GM12878 (cell line): ENCODE results near the gene SLC12A3. TPM values are rescaled to one million over a fixed set of nuclear protein-coding genes. Genes with fewer than 3 reads are reported as not detected.

Experiments used
- ATAC-seq: fragments of 200-7000 bp; cut with Tn5 transposase; 3 replicates; pipeline ENCODE4 v1.9.1; 2020; ENCODE audit warnings: mild to moderate bottlenecking, moderate library complexity
- BruUV-seq: library from RNA; stranded (reverse); fragments of 400-500 nt; replicated peaks from 2 replicates; lab custom pipeline; 2021; lab: Mats Ljungman, UMichigan
- CTCF ChIA-PET: fragments of 300-600 bp; sonication (Branson Sonifier 250); formaldehyde crosslinking; extraction: SDS; loops from one replicate; lab custom pipeline; 2021; ENCODE audit warnings: inconsistent platforms; lab: Yijun Ruan, JAX
- POLR2A ChIA-PET: fragments of 350-600 bp; formaldehyde crosslinking; extraction: SDS; loops from one replicate; lab custom pipeline; 2021; ENCODE audit warnings: inconsistent platforms; lab: Charles Lee
- RAD21 ChIA-PET: fragments of 300-600 bp; sonication (Branson Sonifier 250); formaldehyde crosslinking; loops from one replicate; lab custom pipeline; 2023; ENCODE audit warnings: antibody characterized with exemption; ENCODE audit not compliant: unreplicated experiment; lab: Charles Lee
- SMC1A ChIA-PET: fragments of 300-600 bp; sonication (Branson Sonifier 250); formaldehyde crosslinking; loops from one replicate; lab custom pipeline; 2023; ENCODE audit not compliant: unreplicated experiment, uncharacterized antibody; lab: Charles Lee
- DNase-seq: peaks from one replicate; pipeline ENCODE4 v3.0.0-alpha.2; 2011; ENCODE audit warnings: low read depth, low spot score
- FAIRE-seq: peaks from 3 replicates; lab custom pipeline; 2011; peaks lifted over from hg19 to GRCh38; lab: Jason Lieb, UNC
- H2AFZ ChIP-seq: 2 replicates; pipeline ENCODE4 v1.6.0; 2011; ENCODE audit warnings: low read depth, low read length, control low read depth; ENCODE audit not compliant: control insufficient read depth
- H3K27ac ChIP-seq: 2 replicates; pipeline ENCODE4 v1.5.1; 2011; ENCODE audit warnings: control low read depth; ENCODE audit not compliant: control insufficient read depth, insufficient read depth
- H3K27me3 ChIP-seq, 2 experiments: replicated peaks in 1 of 2; 2 replicates each; pipeline versions ENCODE4 v1.6.0 to v1.6.1; 2011; ENCODE audit warnings: low read length in 1 of 2; ENCODE audit not compliant: control insufficient read depth in 2 of 2, insufficient read depth in 2 of 2
- H3K36me3 ChIP-seq, 2 experiments: 2 replicates each; pipeline ENCODE4 v1.5.1; 2011; ENCODE audit warnings: low read length in 1 of 2; ENCODE audit not compliant: control insufficient read depth in 2 of 2, insufficient read depth in 2 of 2
- H3K4me1 ChIP-seq: 2 replicates; pipeline ENCODE4 v1.6.1; 2011; ENCODE audit warnings: mild to moderate bottlenecking, low read length, moderate library complexity, mixed read lengths; ENCODE audit not compliant: control insufficient read depth, insufficient read depth
- H3K4me2 ChIP-seq: 2 replicates; pipeline ENCODE4 v1.6.0; 2011; ENCODE audit warnings: control low read depth; ENCODE audit not compliant: control insufficient read depth, insufficient read depth
- H3K4me3 ChIP-seq: fragments of 200-600 bp; sonication (generic); 2 replicates; pipeline ENCODE4 v1.5.1; 2016
- H3K79me2 ChIP-seq: 2 replicates; pipeline ENCODE4 v1.6.0; 2011; ENCODE audit warnings: low read length; ENCODE audit not compliant: control insufficient read depth, insufficient read depth
- H3K9ac ChIP-seq: 2 replicates; pipeline ENCODE4 v1.8.0; 2011; ENCODE audit warnings: low read length, control low read depth, mixed read lengths; ENCODE audit not compliant: control insufficient read depth, insufficient read depth
- H3K9me3 ChIP-seq: replicated peaks from 3 replicates; pipeline ENCODE4 v1.5.1; 2011; ENCODE audit warnings: mild to moderate bottlenecking, low read length; ENCODE audit not compliant: control insufficient read depth, insufficient read depth
- H4K20me1 ChIP-seq: 2 replicates; pipeline ENCODE4 v1.6.0; 2011; ENCODE audit not compliant: control insufficient read depth, insufficient read depth
- CREB1 ChIP-seq: IDR thresholded peaks from 2 replicates; pipeline ENCODE4 v1.6.1; 2012; ENCODE audit warnings: low read depth, mild to moderate bottlenecking, inconsistent platforms
- GABPA ChIP-seq: IDR thresholded peaks from 2 replicates; pipeline ENCODE4 v1.6.1; 2014; ENCODE audit warnings: antibody characterized with exemption, low read depth, mild to moderate bottlenecking, inconsistent platforms
- GATAD2B ChIP-seq: fragments of 450-650 bp; conservative IDR thresholded peaks from 2 replicates; pipeline ENCODE4 v1.6.1; 2017; ENCODE audit warnings: low read depth, mild to moderate bottlenecking, moderate library complexity
- IKZF2 ChIP-seq, 2 experiments: fragments of 450-650 bp; IDR thresholded peaks; 2 replicates each; pipeline ENCODE4 v1.6.1; 2017; ENCODE audit warnings: mild to moderate bottlenecking in 2 of 2, moderate library complexity in 2 of 2
- MEF2B ChIP-seq: fragments of 450-650 bp; IDR thresholded peaks from 2 replicates; pipeline ENCODE4 v1.6.1; 2018; ENCODE audit warnings: mild to moderate bottlenecking, moderate library complexity; ENCODE audit not compliant: partially characterized antibody, poor library complexity, severe bottlenecking
- NFXL1 ChIP-seq: fragments of 450-650 bp; IDR thresholded peaks from 2 replicates; pipeline ENCODE4 v1.6.1; 2017; ENCODE audit warnings: antibody characterized with exemption, mild to moderate bottlenecking, borderline replicate concordance
- PBX3 ChIP-seq: IDR thresholded peaks from 2 replicates; pipeline ENCODE4 v1.6.1; 2011; ENCODE audit warnings: mild to moderate bottlenecking, low read depth, low read length, moderate library complexity; ENCODE audit not compliant: insufficient replicate concordance
- POLR2A ChIP-seq: IDR thresholded peaks from 2 replicates; pipeline ENCODE4 v1.6.1; 2011; ENCODE audit warnings: low read depth, mild to moderate bottlenecking, low read length
- TCF7 ChIP-seq: IDR thresholded peaks from 2 replicates; pipeline ENCODE4 v1.6.1; 2014; ENCODE audit warnings: antibody characterized with exemption, borderline replicate concordance
- ZNF384 ChIP-seq: IDR thresholded peaks from 2 replicates; pipeline ENCODE4 v1.6.1; 2012; ENCODE audit warnings: low read depth, mild to moderate bottlenecking, low read length, improper control_type of control experiment, borderline replicate concordance
- ZNF687 ChIP-seq: fragments of 450-650 bp; IDR thresholded peaks from 2 replicates; pipeline ENCODE4 v1.6.1; 2017; ENCODE audit warnings: mild to moderate bottlenecking, moderate library complexity
- WGBS: methylation state at CpG from one replicate; pipeline ENCODE4 v1.1.6; 2016; ENCODE audit warnings: low lambda C conversion rate; ENCODE audit not compliant: insufficient replicate concordance, insufficient coverage; ENCODE audit errors: missing lambda C conversion rate; 5-methylcytosine and 5-hydroxymethylcytosine counted together
- in situ Hi-C: fragments of 300-500 bp; cut with MboI; formaldehyde crosslinking; loops from 9 replicates; pipeline ENCODE4 v1.14.3; 2018; ENCODE audit warnings: mixed read lengths
- intact Hi-C: fragments of 100-400 bp; cut with micrococcal nuclease; formaldehyde crosslinking; loops from one replicate; pipeline ENCODE4 v1.14.2; 2022; ENCODE audit not compliant: unreplicated experiment
- polyA plus RNA-seq, 11 experiments: library from polyadenylated mRNA; depleted of rRNA in 4 of 11; unstranded in 6 of 11; stranded (reverse) in 5 of 11; fragments of >200 nt; fragmentation: Nextera tagmentation in 4 of 11; fragmentation: Illumina TruSeq in 1 of 11; extraction: Ambion mirVana in 4 of 11; extraction: Trizol in 1 of 11; gene quantifications; 1 replicate in 1 of 11; 2 replicates in 10 of 11; pipeline versions ENCODE4 v1.2.1 to v1.2.3, GENCODE V29; 2011 to 2016; ENCODE audit warnings: inconsistent platforms in 2 of 11, missing spikeins in 2 of 11, low read depth in 1 of 11
- total RNA-seq, 4 experiments: library from RNA; depleted of rRNA in 3 of 4; stranded (reverse); fragments of >200 nt in 3 of 4; fragmentation: Illumina TruSeq in 1 of 4; extraction: Trizol in 1 of 4; gene quantifications; 2 replicates each; pipeline versions ENCODE4 v1.2.1 to v1.2.3, GENCODE V29; 2013 to 2021
- TF ChIP-seq, protein P1 (sequence below): fragments of 450-650 bp; IDR thresholded peaks from 2 replicates; pipeline ENCODE4 v1.6.1; 2017; ENCODE audit warnings: low read depth, mild to moderate bottlenecking, moderate library complexity
- TF ChIP-seq, protein P2 (sequence below), 3 experiments: IDR thresholded peaks in 2 of 3; conservative IDR thresholded peaks in 1 of 3; 2 replicates each; pipeline ENCODE4 v1.5.1; 2011; ENCODE audit warnings: low read depth in 3 of 3, low read length in 3 of 3, mild to moderate bottlenecking in 3 of 3, control low read depth in 2 of 3, moderate library complexity in 2 of 3, inconsistent platforms in 1 of 3, mixed read lengths in 1 of 3; ENCODE audit not compliant: control insufficient read depth in 2 of 3, insufficient read depth in 1 of 3; ENCODE audit errors: extremely low read depth in 1 of 3

The SLC12A3 gene
- total and polyA plus RNA-seq, 10 of the 15 experiments (the other 5 are each of a cell fraction or from before 2014, with no cell fraction given) = 0.05 to 6.3 (median 3.1) TPM

DNA sequence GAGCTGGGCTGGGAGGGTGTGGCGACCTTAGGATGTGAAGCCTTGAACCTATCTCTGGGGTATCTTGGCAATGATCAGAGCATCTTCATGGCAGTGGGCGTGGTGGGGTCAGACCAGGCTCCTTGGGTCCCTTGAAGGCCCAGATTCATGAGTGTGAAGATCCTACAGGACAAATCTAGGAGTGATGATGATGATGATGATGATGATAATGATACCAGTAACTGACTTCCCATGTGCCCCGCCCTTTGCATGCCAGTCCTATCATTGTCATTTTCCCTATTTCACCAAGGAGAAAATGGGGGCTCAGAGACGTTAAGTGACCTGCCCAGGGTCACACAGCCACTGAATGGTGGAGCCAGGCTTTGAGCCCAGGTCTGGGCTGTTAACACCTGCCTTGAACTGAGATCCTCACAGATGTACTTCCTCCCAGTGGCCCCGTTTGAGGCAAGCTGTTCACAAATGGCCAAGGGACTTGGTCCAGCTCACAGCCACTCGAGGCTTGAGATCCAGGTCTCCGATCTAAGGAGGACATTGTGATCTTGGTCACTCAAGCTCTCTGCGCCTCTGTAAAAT, 13.4 kb downstream of the SLC12A3 start (continued):
- TF ChIP-seq, protein P1, sequence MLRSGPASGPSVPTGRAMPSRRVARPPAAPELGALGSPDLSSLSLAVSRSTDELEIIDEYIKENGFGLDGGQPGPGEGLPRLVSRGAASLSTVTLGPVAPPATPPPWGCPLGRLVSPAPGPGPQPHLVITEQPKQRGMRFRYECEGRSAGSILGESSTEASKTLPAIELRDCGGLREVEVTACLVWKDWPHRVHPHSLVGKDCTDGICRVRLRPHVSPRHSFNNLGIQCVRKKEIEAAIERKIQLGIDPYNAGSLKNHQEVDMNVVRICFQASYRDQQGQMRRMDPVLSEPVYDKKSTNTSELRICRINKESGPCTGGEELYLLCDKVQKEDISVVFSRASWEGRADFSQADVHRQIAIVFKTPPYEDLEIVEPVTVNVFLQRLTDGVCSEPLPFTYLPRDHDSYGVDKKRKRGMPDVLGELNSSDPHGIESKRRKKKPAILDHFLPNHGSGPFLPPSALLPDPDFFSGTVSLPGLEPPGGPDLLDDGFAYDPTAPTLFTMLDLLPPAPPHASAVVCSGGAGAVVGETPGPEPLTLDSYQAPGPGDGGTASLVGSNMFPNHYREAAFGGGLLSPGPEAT = no peak
- TF ChIP-seq POLR2A (no peak), GABPA (no peak), MEF2B (no peak), ZNF687 (no peak), ZNF384 (no peak), IKZF2 (IDR thresholded peaks at IDR 0.05) (no peak)

GRCh38 chr16:56879276-56879675, 14.3 kb downstream of the SLC12A3 start:
- RAD21 ChIA-PET = no interaction called here
- POLR2A ChIA-PET = no interaction called here
- H3K9ac ChIP-seq = no peak overlapping the region
- H3K27ac ChIP-seq = no peak overlapping the region
- H3K4me2 ChIP-seq = no peak overlapping the region
- H3K4me3 ChIP-seq = no peak overlapping the region
- H3K36me3 ChIP-seq = no peaks in the 10 kb centered on the region
- DNase-seq = no peak
- peaks cover 4% of the 10 kb centered on the region for H3K4me1 ChIP-seq
- no peaks in the 10 kb centered on the region for H3K27me3 ChIP-seq
- SMC1A ChIA-PET = no interaction called here
- no peak for ATAC-seq
- no peak overlapping the region for H2AFZ ChIP-seq
- no peaks in the 10 kb centered on the region for H3K9me3 ChIP-seq
- intact Hi-C loops = no loop called here
- no peaks in the 10 kb centered on the region for H3K79me2 ChIP-seq
- no peak for FAIRE-seq
- CTCF ChIA-PET = interaction anchor here (1.2 kb wide), 1 partner anchor 72 kb away, joined by 3 read pairs; no protein-coding TSS in a partner anchor
- H4K20me1 ChIP-seq = no peaks in the 10 kb centered on the region
- WGBS = 65% methylated on average over 9 of the region's 9 CpGs
- in situ Hi-C loops = no loop called here
- no TSS peak for BruUV-seq
- TF ChIP-seq CREB1 (no peak), MEF2B (no peak), TCF7 (no peak), GATAD2B (no peak), PBX3 (no peak), NFXL1 (no peak)
- TF ChIP-seq, protein P2, sequence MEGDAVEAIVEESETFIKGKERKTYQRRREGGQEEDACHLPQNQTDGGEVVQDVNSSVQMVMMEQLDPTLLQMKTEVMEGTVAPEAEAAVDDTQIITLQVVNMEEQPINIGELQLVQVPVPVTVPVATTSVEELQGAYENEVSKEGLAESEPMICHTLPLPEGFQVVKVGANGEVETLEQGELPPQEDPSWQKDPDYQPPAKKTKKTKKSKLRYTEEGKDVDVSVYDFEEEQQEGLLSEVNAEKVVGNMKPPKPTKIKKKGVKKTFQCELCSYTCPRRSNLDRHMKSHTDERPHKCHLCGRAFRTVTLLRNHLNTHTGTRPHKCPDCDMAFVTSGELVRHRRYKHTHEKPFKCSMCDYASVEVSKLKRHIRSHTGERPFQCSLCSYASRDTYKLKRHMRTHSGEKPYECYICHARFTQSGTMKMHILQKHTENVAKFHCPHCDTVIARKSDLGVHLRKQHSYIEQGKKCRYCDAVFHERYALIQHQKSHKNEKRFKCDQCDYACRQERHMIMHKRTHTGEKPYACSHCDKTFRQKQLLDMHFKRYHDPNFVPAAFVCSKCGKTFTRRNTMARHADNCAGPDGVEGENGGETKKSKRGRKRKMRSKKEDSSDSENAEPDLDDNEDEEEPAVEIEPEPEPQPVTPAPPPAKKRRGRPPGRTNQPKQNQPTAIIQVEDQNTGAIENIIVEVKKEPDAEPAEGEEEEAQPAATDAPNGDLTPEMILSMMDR (IDR thresholded peaks at IDR 0.05 in 2 of 3, conservative IDR thresholded peaks at IDR 0.05 in 1 of 3; ENCODE audit: control insufficient read depth in 2 of 3, extremely low read depth in 1 of 3, insufficient read depth in 1 of 3, low read depth in 3 of 3, low read length in 3 of 3) = no peak
